ENCODE measurements around the gene TERF2IP.

DNA sequence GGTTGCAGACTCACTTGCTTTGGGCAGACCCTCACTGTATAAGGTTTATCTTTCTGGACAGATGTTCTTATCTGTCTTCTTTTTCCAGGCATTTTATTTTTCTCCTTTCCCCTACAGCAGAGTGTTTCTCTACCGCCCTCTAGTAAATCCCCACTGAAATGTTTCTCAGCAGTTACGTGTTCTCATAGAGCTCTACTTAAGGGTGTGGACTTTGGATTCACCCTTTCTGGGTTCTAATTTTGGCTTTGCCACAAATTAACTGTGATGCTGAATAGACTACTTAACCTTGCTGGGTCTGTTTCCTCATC is 26.4 kb upstream of the TERF2IP start:
- TF ChIP-seq, protein P1, sequence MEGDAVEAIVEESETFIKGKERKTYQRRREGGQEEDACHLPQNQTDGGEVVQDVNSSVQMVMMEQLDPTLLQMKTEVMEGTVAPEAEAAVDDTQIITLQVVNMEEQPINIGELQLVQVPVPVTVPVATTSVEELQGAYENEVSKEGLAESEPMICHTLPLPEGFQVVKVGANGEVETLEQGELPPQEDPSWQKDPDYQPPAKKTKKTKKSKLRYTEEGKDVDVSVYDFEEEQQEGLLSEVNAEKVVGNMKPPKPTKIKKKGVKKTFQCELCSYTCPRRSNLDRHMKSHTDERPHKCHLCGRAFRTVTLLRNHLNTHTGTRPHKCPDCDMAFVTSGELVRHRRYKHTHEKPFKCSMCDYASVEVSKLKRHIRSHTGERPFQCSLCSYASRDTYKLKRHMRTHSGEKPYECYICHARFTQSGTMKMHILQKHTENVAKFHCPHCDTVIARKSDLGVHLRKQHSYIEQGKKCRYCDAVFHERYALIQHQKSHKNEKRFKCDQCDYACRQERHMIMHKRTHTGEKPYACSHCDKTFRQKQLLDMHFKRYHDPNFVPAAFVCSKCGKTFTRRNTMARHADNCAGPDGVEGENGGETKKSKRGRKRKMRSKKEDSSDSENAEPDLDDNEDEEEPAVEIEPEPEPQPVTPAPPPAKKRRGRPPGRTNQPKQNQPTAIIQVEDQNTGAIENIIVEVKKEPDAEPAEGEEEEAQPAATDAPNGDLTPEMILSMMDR (IDR thresholded peaks at IDR 0.05) = no peak
- no peak for TF ChIP-seq POLR2A (IDR thresholded peaks at IDR 0.05)
